Measurements from ENCODE around the gene NCF2. TPM values are rescaled to one million over a fixed set of nuclear protein-coding genes. Genes with fewer than 3 reads are reported as not detected.

The NCF2 gene, protein sequence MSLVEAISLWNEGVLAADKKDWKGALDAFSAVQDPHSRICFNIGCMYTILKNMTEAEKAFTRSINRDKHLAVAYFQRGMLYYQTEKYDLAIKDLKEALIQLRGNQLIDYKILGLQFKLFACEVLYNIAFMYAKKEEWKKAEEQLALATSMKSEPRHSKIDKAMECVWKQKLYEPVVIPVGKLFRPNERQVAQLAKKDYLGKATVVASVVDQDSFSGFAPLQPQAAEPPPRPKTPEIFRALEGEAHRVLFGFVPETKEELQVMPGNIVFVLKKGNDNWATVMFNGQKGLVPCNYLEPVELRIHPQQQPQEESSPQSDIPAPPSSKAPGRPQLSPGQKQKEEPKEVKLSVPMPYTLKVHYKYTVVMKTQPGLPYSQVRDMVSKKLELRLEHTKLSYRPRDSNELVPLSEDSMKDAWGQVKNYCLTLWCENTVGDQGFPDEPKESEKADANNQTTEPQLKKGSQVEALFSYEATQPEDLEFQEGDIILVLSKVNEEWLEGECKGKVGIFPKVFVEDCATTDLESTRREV
- 10 to 100 TPM; 15.3 to 15.8 TPM for total RNA-seq

- Mint-ChIP-seq H3K27me3 (peaks cover 5% of the 10 kb centered on the region), H3K4me3 (peak within 1 kb of the TSS; percentile 71), H3K36me3 (ENCODE audit: low read depth) (peaks cover 8% of the 10 kb centered on the region), H3K4me1 (peaks cover 45% of the 10 kb centered on the region), H3K27ac (peak within 1 kb of the TSS; percentile 93), H3K9me3 (no peaks in the 10 kb centered on the region)
- peak; percentile 72 for DNase-seq
- POLR2A ChIA-PET: no interaction called here
- CTCF ChIA-PET: interaction anchor here (1.4 to 1.8 kb wide), 2 partner anchors 11 to 42 kb away, joined by 4 to 5 read pairs; no protein-coding TSS in a partner anchor
Measured at GRCh38 chr1:183590244-183591191, at the start of gene NCF2. NCF2 (minus strand) TSS chr1:183590459; CDS start chr1:183590329, 130 bp downstream.

GRCh38 chr1:183638649-183639387, 48.6 kb upstream of the NCF2 start:
- Mint-ChIP-seq H3K9me3 (no peaks in the 10 kb centered on the region), H3K36me3 (ENCODE audit: low read depth) (peaks cover 18% of the 10 kb centered on the region), H3K4me3 (no peak overlapping the region), H3K27ac (no peak overlapping the region), H3K27me3 (peaks cover 17% of the 10 kb centered on the region), H3K4me1 (peaks cover 17% of the 10 kb centered on the region)
- no peak for DNase-seq
- CTCF ChIA-PET: no interaction called here
- POLR2A ChIA-PET: no interaction called here

DNA sequence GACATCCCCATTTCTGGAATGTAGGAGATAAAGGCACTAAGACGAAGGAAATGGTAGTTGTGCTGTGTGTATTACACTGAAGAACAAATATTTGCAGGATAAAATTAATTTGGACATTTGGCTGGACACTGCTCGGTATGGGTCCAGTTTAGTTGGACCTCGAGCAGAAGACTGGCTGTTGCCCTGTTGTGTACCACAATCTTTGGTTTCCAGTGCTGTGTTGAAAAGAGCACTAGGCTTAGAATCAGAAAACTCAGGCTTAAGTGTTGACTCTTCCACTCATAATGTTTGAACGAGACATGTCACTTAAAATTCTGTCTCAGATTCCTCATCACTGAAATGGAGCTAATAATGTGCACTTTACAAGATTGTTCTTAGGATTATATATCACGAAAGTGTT, 46.5 kb upstream of the NCF2 start:
- H3K9me3 Mint-ChIP-seq: no peaks in the 10 kb centered on the region
- ChIA-PET CTCF (no interaction called here), POLR2A (no interaction called here)
- peaks cover 27% of the 10 kb centered on the region for H3K4me1 Mint-ChIP-seq
- peak overlapping the region; percentile 100 for H3K4me3 Mint-ChIP-seq
- peaks cover 31% of the 10 kb centered on the region for H3K36me3 Mint-ChIP-seq (ENCODE audit: low read depth)
- DNase-seq: no peak
- H3K27ac Mint-ChIP-seq: no peak overlapping the region
- peaks cover 17% of the 10 kb centered on the region for H3K27me3 Mint-ChIP-seq

GRCh38 chr1:183636334-183636682, 46.0 kb upstream of the NCF2 start:
- Mint-ChIP-seq H3K4me1 (peaks cover 29% of the 10 kb centered on the region), H3K27ac (peak overlapping the region; percentile 99), H3K4me3 (peak overlapping the region; percentile 100), H3K36me3 (ENCODE audit: low read depth) (peaks cover 35% of the 10 kb centered on the region), H3K27me3 (peaks cover 17% of the 10 kb centered on the region), H3K9me3 (no peaks in the 10 kb centered on the region)
- ChIA-PET POLR2A (no interaction called here), CTCF (interaction anchor here (1.0 to 1.5 kb wide), 2 partner anchors 17 to 19 kb away, joined by 3 read pairs; partner anchors contain the start of gene APOBEC4)
- DNase-seq: no peak

DNA sequence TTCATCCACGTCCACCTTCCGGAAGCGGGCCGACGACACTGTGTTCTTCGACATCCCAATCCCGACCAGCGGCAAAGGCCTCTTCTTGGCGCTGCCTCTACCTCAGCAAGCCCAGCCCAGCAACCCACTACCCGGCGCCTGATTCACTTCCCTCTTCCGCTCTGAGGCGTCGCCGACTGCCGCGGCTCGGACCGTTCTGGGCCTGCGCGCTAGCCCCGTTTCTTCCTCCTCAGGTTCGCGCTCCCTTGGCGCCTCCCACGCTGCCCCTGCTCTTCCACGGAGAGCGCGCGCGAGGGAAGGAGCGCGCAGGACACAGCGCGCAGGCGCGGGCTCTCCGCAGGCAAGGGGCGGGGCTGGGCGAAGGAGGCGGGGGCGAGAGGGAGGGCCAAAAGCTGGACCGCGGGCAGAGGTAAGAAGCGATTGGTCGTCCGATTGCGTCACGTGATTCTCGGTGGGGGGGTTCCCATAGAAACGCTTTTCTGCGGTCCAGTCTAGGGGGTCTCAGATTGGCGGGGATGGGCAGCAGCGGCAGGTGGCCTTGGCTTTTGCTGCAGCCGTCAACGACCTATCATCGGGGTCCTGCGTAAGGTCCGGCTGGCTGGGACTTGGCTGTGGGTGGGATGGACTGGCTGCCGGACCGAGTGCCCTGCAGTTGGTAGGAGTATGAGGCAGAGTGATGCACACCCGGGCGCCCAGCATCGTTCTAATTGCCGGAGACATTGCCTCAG, 45.5 kb upstream of the NCF2 start, which contains the start of gene ARPC5:
ARPC5 (minus strand) TSS at position 178 of the 728 bp plus-strand sequence; CDS start at position 54, 124 bp downstream.
- CTCF ChIA-PET: interaction anchor here (0.6 to 1.5 kb wide), 3 partner anchors 9 to 20 kb away, joined by 3 read pairs; partner anchors contain the start of gene APOBEC4
- peak within 1 kb of the TSS; percentile 100 for H3K4me3 Mint-ChIP-seq

DNA sequence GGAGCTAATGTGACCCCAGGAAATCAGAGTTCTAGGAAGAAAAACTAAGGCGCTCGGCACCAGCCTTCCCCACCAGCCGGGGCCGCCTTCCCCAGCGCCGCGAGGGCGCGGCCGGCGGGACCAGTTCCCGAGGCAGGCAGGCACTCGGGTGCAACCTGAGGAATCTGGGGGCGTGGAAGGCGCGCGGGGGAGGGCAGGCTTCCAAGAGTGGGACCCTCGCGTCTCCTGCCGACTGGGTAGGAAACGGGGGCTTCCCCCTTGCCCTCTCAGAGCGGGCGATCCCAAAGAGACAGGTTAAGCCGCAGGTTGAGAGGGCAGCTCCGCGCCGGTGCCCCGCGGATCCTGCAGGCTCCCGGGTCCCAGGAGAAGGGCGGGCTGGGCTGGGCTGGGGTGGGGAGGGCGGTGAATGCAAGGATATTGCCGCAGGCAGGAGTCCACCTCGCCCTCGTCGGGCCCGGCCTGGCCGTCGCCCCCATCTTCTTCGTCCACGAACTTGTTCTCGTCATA, 44.9 kb upstream of the NCF2 start:
- ChIA-PET POLR2A (interaction anchor here (0.6 kb wide), 1 partner anchor 27 kb away, joined by 4 read pairs; no protein-coding TSS in a partner anchor), CTCF (interaction anchor here (0.6 to 1.5 kb wide), 4 partner anchors 9 to 298 kb away, joined by 3 to 4 read pairs (median 3); partner anchors contain the start of gene APOBEC4)
- Mint-ChIP-seq H3K9me3 (no peaks in the 10 kb centered on the region), H3K36me3 (ENCODE audit: low read depth) (peaks cover 44% of the 10 kb centered on the region), H3K4me3 (peak overlapping the region; percentile 100), H3K4me1 (peaks cover 38% of the 10 kb centered on the region), H3K27ac (peak overlapping the region; percentile 99), H3K27me3 (peaks cover 17% of the 10 kb centered on the region)
- DNase-seq: peak; percentile 30

More for the DNA sequence above, 45.5 kb upstream of the NCF2 start, which contains the start of gene ARPC5:
- peak; percentile 96 for DNase-seq
- peaks cover 32% of the 10 kb centered on the region for H3K4me1 Mint-ChIP-seq
- POLR2A ChIA-PET: no interaction called here
- H3K9me3 Mint-ChIP-seq: no peaks in the 10 kb centered on the region
- H3K27ac Mint-ChIP-seq: peak within 1 kb of the TSS; percentile 99
- H3K27me3 Mint-ChIP-seq: peaks cover 17% of the 10 kb centered on the region
- H3K36me3 Mint-ChIP-seq (ENCODE audit: low read depth): peaks cover 38% of the 10 kb centered on the region

DNA sequence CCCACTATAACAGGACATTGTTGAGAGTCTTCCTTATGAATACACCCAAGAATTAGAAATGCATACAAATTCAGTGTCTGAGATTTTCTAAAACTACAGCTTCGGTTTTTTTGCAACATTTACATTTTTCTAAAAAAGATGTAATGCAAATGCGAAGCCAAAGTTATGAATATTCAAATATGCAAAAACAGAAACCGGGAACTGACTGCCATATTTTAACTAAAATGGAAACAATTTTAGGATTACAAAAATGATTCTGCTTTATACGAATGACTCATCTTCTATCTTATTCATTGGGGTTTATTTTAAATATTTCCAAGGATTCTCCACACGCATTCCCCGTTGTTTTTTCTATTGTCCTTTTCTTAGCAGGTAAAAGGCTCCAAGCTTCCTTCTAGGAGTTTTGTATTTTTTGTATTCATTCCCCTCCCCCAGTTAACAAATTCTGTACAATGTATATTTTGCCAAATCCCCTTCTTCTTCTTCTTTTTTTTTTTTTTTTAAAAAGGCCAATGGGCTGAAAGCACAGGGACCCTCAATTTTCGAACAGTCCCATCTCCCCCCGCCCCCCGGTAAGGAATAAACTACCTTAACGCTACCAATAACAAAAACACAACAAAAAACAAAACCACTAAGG, 44.3 kb upstream of the NCF2 start:
- peaks cover 16% of the 10 kb centered on the region for H3K27me3 Mint-ChIP-seq
- H3K4me1 Mint-ChIP-seq: peaks cover 42% of the 10 kb centered on the region
- peak overlapping the region; percentile 93 for H3K27ac Mint-ChIP-seq
- no peak for DNase-seq
- H3K4me3 Mint-ChIP-seq: peak overlapping the region; percentile 100
- ChIA-PET POLR2A (interaction anchor here (0.6 to 1.1 kb wide), 2 partner anchors 26 to 156 kb away, joined by 3 to 4 read pairs; no protein-coding TSS in a partner anchor), CTCF (interaction anchor here (0.7 to 2.4 kb wide), 10 partner anchors 9 to 298 kb away, joined by 3 to 10 read pairs (median 4); partner anchors contain the start of gene APOBEC4)
- no peaks in the 10 kb centered on the region for H3K9me3 Mint-ChIP-seq
- H3K36me3 Mint-ChIP-seq (ENCODE audit: low read depth): peaks cover 44% of the 10 kb centered on the region

- H3K27me3 Mint-ChIP-seq: peaks cover 15% of the 10 kb centered on the region
- peaks cover 48% of the 10 kb centered on the region for H3K4me1 Mint-ChIP-seq
- peak overlapping the region; percentile 100 for H3K4me3 Mint-ChIP-seq
- CTCF ChIA-PET: interaction anchor here (0.9 to 2.4 kb wide), 9 partner anchors 8 to 283 kb away, joined by 3 to 10 read pairs (median 5); partner anchors contain the start of gene APOBEC4
- peaks cover 47% of the 10 kb centered on the region for H3K36me3 Mint-ChIP-seq (ENCODE audit: low read depth)
- peak; percentile 52 for DNase-seq
- no peaks in the 10 kb centered on the region for H3K9me3 Mint-ChIP-seq
- H3K27ac Mint-ChIP-seq: peak overlapping the region; percentile 93
- POLR2A ChIA-PET: interaction anchor here (0.6 to 1.1 kb wide), 2 partner anchors 155 to 163 kb away, joined by 3 read pairs; no protein-coding TSS in a partner anchor
Measured at GRCh38 chr1:183633676-183634343, 43.6 kb upstream of the NCF2 start.

- no peaks in the 10 kb centered on the region for H3K9me3 Mint-ChIP-seq
- peaks cover 9% of the 10 kb centered on the region for H3K27me3 Mint-ChIP-seq
- ChIA-PET POLR2A (no interaction called here), CTCF (interaction anchor here (0.5 to 2.4 kb wide), 8 partner anchors 12 to 1643 kb away, joined by 3 to 10 read pairs (median 6); partner anchors contain the start of gene NCF2)
- H3K36me3 Mint-ChIP-seq (ENCODE audit: low read depth): peaks cover 55% of the 10 kb centered on the region
- peak overlapping the region; percentile 100 for H3K4me3 Mint-ChIP-seq
- H3K27ac Mint-ChIP-seq: peak overlapping the region; percentile 93
- peaks cover 54% of the 10 kb centered on the region for H3K4me1 Mint-ChIP-seq
- no peak for DNase-seq
Measured at GRCh38 chr1:183632964-183633363, 42.7 kb upstream of the NCF2 start.

GRCh38 chr1:183632114-183632513, 41.9 kb upstream of the NCF2 start:
- Mint-ChIP-seq H3K36me3 (ENCODE audit: low read depth) (peaks cover 58% of the 10 kb centered on the region), H3K27ac (no peak overlapping the region), H3K9me3 (no peaks in the 10 kb centered on the region), H3K27me3 (peaks cover 7% of the 10 kb centered on the region), H3K4me1 (peaks cover 56% of the 10 kb centered on the region), H3K4me3 (peak overlapping the region; percentile 100)
- ChIA-PET POLR2A (interaction anchor here (0.6 kb wide), 1 partner anchor 117 kb away, joined by 3 read pairs; no protein-coding TSS in a partner anchor), CTCF (interaction anchor here (0.5 to 2.4 kb wide), 6 partner anchors 26 to 1644 kb away, joined by 3 to 7 read pairs (median 5); partner anchors contain the start of gene NCF2)
- DNase-seq: no peak
